Stimulated activated CD4-positive, alpha-beta T cell treated with anti-CD3 and anti-CD28 coated beads, Interleukin-4, amount 100 ng/mL, for 24 hours (primary cell): ENCODE results near the gene KIF13A.
"Not testable (repeated sequence)": the region's sequence is repeated elsewhere in the genome, so short reads cannot be mapped to it uniquely, and the experiment has no call there.

Experiments used
- DNase-seq: peaks from one replicate; pipeline ENCODE4 v3.0.0-alpha.2; 2020

KIF13A gene

DNA sequence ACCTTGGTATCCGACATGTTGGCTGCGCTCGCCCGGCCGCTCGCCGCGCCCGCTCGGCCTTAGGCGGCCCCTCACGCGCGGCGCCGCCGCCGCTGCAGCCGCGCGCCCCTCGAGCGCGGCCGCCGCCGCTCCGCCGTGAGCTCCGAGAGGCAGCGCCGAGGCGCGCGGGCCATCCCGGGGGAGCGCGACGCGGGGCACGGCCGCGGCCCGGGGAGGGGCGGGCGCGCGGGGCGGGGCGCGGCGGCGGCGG, at the start of gene KIF13A:
Gene KIF13A, minus strand, starts transcription at position 189 of the 250 bp plus-strand sequence. Its CDS starts 172 bp downstream, at position 17.
- no peak for DNase-seq

- no peak for DNase-seq
Measured at GRCh38 chr6:18036781-18037180, 49.3 kb upstream of the KIF13A start.

DNA sequence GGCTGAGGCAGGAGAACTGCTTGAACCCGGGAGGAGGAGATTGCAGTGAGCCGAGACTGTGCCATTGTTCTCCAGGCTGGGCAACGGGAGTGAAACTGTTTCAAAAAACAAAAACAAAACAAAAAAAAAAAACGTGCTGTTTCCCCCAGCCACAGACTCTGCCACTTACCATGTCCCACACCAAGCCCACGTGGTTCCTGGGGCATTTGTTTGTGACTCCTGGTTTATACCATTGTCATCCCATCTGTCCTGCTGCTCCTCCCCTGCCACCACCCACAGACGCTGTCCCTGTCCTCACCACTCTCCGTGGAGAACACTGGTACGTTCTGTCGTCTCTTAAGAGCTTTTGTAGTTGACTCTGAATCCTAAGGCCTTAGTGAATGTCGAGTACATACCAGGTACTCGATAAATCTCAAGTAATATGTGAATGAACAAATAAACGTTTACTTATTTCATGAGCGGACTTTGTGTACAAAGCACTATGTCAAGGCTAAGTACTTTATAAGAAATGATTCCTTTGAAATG, 48.0 kb upstream of the KIF13A start:
- DNase-seq: no peak

DNA sequence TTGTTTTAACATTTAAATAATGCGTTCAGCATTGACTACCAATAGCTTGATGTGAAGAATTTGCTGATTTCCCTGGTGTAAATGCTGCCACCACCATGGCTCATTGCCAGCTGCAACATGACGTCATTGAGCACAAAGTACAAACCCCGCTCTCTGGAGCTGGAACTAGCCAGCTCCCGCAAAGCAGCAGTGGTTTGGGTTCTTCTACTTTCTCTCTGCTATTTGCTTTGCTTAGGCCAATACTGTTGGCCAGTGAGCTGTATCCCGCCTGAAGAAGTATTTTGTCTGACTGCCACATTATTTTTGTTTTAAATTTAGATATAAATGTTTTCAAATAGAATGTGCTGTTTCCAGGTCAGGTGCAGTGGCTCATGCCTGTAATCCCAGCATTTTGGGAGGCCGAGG, 47.4 kb upstream of the KIF13A start:
- no peak for DNase-seq

DNA sequence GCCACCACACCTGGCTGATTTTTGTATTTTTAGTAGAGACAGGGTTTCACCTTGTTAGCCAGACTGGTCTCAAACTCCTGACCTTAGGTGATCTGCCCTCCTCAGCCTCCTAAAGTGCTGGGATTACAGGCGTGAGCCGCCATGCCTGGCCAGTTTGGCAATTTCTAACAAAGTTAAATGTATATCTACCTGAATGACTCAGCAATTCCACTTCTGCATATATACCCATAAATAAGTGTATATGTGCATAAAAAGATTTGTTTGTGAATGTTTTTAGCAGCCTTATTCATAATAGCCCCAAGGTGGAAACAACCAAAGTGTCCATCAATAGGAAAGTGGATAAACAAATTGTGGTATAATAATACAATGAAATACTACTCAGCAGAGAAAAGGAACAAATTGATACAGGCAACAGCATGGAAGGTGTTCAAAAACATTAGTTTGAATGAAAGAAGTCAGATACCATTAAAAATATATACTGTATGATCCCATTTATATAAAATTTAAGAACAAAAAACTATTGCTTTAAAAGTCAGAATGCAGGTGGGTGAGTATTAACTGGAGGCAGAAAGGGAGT, 44.3 kb upstream of the KIF13A start:
- no peak for DNase-seq

GRCh38 chr6:18031189-18031588, 43.8 kb upstream of the KIF13A start:
- DNase-seq: no peak

DNA sequence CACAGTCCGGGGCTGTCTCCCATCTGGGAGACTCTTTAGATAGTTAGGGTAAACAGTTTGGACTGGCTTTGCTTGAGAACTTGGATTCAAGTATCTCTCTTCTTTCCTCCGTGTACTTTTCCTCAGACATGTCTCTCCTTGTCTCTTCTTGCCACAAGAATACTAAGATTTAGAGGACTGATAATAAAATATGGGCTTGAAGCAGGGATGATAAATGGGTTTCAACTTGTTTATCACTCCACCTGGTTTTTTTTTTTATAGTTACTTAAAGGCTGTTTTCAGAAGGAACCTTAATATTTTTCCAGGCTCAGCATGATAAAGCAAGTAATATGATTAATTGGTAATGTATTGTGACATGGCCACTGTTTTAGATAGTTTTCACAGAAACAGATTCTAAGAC, 40.9 kb upstream of the KIF13A start:
- DNase-seq: no peak

GRCh38 chr6:18025596-18025995, 38.2 kb upstream of the KIF13A start:
- no peak for DNase-seq

DNA sequence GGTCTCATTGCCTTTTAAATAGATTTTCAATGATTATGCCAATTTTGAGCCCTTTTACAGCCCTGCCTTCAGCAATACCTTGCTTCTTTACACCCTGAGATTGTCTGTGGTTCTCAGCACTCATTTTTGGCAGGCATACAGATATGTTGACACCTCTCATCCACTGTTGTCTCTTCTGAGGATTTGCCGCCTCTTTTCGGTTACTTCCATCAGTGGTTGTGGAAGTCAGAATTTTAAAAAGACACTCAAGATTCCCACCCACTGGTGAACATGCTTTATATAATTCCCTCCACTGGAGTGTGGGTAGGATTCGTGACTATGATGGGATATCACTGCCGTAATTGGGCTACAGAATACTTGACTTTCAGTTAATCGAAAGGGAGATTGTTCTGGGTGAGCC, 37.4 kb upstream of the KIF13A start:
- no peak for DNase-seq

DNA sequence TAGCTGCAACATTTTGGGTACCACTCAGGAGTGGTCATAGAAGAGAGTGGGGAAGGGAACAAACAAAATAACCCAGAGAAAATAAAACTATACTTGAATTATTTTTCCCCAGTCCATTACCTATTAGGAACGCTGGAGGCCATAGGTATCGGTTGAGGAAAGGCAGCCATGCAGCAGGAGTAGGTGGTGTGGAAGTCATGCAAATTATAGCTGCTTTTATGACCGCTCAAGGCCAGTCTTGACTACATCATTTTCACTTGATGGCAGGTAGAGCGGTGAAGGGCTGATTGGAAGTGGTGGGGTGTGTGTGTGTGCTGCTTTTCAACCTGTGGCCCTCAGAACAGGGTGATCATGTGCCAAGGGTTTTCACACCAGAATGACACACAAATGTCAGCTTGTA, 36.5 kb upstream of the KIF13A start:
- DNase-seq: no peak

GRCh38 chr6:18022398-18023231, 35.2 kb upstream of the KIF13A start:
- no peak for DNase-seq

GRCh38 chr6:18021166-18021850, 33.9 kb upstream of the KIF13A start:
- no peak for DNase-seq

- DNase-seq: not testable (repeated sequence)
Measured at GRCh38 chr6:18020545-18020944, 33.1 kb upstream of the KIF13A start.

- DNase-seq: no peak
Measured at GRCh38 chr6:18019539-18020534, 32.4 kb upstream of the KIF13A start.

DNA sequence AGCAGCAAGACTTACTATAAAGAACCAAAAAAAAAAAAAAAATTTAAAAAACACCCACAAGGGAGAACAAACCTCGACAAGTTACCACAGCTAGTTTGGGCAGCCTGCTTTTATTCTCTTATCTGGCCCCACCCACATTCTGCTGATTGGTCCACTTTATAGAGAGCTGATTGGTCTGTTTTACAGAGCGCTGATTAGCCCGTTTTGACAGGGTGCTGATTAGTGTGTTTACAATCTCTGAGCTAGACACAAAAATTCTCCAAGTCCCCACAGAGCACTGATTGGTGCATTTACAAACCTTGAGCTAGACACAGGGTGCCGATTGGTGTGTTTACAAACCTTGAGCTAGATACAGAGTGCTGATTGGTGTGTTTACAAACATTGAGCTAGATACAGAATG, 31.7 kb upstream of the KIF13A start:
- not testable (repeated sequence) for DNase-seq

GRCh38 chr6:18016698-18017097, 29.3 kb upstream of the KIF13A start:
- no peak for DNase-seq

DNA sequence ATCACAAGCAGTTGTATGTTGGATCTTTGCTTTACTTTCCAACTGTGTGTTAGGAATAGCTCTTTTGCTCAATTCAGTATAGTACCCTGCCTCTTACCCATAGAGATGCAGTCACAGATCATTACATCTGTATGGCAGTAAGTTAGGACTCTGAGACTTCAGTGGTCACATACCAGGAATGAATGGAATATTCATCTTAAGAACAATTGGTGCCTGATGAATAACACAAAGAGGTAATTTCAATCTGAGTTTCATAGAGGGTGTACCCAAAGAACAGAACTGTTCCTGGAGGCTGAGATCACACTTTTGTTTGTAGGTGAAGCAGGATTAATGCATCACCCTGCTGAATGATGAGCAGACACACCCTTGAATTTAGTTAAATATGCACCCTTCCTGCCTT, 28.7 kb upstream of the KIF13A start:
- no peak for DNase-seq

DNA sequence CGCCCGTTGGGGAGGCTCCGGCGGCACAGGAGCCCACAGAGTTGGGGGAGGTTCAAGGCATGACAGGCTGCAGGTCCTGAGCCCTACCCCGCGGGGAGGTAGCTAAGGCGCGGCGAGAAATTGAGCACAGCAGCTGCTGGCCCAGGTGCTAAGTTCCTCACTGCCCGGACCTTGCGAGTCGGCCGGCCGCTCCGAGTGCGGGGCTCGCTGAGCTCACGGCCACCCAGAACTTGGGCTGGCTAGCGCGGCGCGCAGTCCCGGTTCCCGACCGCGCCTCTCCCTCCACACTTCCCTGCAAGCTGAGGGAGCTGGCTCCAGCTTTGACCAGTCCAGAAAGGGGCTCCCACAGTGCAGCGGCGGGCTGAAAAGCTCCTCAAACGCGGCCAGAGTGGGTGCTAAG, 23.9 kb upstream of the KIF13A start:
- no peak for DNase-seq

- DNase-seq: not testable (repeated sequence)
Measured at GRCh38 chr6:18010540-18010939, 23.1 kb upstream of the KIF13A start.

DNA sequence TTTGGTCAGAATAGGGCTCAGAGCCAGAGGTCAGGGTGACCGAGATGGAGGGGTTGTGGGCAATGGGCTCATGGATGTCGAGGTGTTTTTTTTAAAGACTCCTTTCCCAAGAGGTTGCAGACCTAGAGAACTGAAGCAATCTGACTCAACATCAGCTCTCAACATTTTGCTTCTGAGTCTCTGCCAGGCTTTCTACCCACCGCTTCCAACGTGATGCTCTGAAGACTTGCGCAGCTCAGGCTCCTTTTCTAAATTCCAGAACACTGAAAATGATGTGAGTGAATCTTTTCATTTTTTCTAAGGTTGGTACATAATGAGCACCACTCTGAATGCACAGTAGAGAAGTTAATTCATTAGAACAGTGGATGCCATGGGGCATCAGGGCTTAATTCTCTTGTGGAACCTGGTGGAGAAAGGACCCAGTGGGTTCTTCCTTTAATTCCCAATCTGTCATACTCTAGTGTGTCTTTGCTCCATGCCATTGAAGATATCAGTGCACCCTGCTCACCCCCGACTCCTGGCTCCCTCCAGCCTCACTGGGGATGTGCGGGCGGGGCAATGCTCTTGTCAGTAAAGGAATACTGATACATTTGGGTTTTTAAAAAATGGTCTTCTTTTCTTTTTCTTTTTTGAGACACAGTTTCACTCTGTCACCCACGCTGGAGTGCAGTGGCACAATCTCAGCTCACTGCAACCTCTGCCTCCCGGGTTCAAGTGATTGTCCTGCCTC, 17.0 kb upstream of the KIF13A start:
- no peak for DNase-seq

- DNase-seq: no peak
Measured at GRCh38 chr6:17999425-17999824, 12.0 kb upstream of the KIF13A start.

DNA sequence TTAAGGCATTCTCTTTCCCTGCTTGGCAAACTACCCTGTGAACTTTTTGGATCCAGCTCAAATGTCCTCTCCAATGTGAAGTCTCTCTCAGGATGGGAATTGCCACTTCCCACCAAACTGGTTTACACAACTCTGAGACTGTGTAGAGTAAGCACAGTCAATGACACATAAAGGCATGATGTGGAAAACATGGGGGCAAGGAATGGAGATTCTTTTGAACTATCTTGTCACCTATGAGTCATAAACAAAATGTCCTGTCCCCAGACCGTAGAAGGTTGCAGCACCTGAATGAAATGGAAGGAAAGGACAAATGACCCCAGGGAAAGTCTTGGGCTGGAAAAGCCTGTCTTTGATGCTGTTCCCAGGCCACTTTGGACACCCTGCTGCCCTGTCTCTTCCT, 11.0 kb upstream of the KIF13A start:
- no peak for DNase-seq
